Immature natural killer cell (primary cell): ENCODE measurements around the gene ZNF80. TPM values are rescaled to one million over a fixed set of nuclear protein-coding genes. Genes with fewer than 3 reads are reported as not detected.
"Not testable (repeated sequence)": the region's sequence is repeated elsewhere in the genome, so short reads cannot be mapped to it uniquely, and the experiment has no call there.

ENCODE experiments used
- DNase-seq, 3 donors: peaks; one replicate each; pipeline ENCODE4 v3.0.0; 2022; ENCODE audit warnings: mixed read lengths in 1 of 3
- H3K27ac Mint-ChIP-seq, 6 donors: one replicate each; pipeline ENCODE4 v1.8.0; 2020; ENCODE audit warnings: mixed read lengths in 6 of 6, mild to moderate bottlenecking in 5 of 6, inconsistent platforms in 4 of 6, moderate library complexity in 3 of 6
- H3K27me3 Mint-ChIP-seq, 3 donors: one replicate each; pipeline ENCODE4 v1.8.0; 2020 to 2021; ENCODE audit warnings: low read depth in 3 of 3, mild to moderate bottlenecking in 3 of 3, mixed read lengths in 3 of 3, moderate library complexity in 3 of 3, inconsistent platforms in 1 of 3
- H3K36me3 Mint-ChIP-seq, 3 donors: one replicate each; pipeline ENCODE4 v1.8.0; 2020; ENCODE audit warnings: mixed read lengths in 3 of 3, inconsistent platforms in 2 of 3, mild to moderate bottlenecking in 2 of 3
- H3K4me1 Mint-ChIP-seq, 2 donors: one replicate each; pipeline ENCODE4 v1.8.0; 2020; ENCODE audit warnings: inconsistent platforms in 2 of 2, mild to moderate bottlenecking in 2 of 2, mixed read lengths in 2 of 2, moderate library complexity in 1 of 2
- H3K4me3 Mint-ChIP-seq, 5 donors: one replicate each; pipeline ENCODE4 v1.8.0; 2020; ENCODE audit warnings: mild to moderate bottlenecking in 5 of 5, mixed read lengths in 5 of 5, inconsistent platforms in 3 of 5, moderate library complexity in 3 of 5
- H3K9me3 Mint-ChIP-seq, 6 donors: one replicate each; pipeline ENCODE4 v1.8.0; 2020; ENCODE audit warnings: mild to moderate bottlenecking in 6 of 6, mixed read lengths in 6 of 6, inconsistent platforms in 4 of 6, moderate library complexity in 3 of 6
- polyA plus RNA-seq, 3 donors: library from polyadenylated mRNA; unstranded; fragments of 300-500 nt; fragmentation: Illumina TruSeq; gene quantifications; one replicate each; pipeline ENCODE4 v1.2.3, GENCODE V29; 2021

The ZNF80 gene
- polyA plus RNA-seq, 3 donors from 2014 or later: 0.81 to 2.0 (median 1.7) TPM

DNA sequence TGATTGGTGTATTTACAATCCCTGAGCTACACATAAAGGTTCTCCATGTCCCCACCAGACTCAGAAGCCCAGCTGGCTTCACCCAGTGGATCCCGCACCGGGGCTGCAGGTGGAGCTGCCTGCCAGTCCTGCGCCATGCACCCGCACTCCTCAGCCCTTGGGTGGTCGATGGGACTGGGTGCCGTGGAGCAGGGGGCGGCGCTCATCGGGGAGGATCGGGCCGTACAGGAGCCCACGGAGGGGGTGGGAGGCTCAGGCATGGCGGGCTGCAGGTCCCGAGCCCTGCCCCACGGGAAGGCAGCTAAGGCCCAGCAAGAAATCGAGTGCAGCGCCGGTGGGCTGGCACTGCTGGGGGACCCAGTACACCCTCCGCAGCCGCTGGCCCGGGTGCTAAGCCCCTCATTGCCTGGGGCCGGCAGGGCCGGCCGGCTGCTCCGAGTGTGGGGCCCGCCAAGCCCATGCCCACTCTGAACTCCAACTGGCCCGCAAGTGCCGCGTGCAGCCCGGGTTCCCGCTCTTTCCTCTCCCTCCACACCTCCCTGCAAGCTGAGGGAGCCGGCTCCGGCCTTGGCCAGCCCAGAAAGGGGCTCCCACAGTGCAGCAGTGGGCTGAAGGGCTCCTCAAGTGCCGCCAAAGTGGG, 888 bp upstream of the ZNF80 start:
- peak overlapping the region in 1 of 6 donors; percentile 5 for H3K27ac Mint-ChIP-seq
- not testable (repeated sequence) for H3K4me3 Mint-ChIP-seq, H3K9me3 Mint-ChIP-seq, DNase-seq, H3K27me3 Mint-ChIP-seq, H3K36me3 Mint-ChIP-seq
- peaks cover 49 to 63% of the 10 kb centered on the region in 2 donors for H3K4me1 Mint-ChIP-seq

DNA sequence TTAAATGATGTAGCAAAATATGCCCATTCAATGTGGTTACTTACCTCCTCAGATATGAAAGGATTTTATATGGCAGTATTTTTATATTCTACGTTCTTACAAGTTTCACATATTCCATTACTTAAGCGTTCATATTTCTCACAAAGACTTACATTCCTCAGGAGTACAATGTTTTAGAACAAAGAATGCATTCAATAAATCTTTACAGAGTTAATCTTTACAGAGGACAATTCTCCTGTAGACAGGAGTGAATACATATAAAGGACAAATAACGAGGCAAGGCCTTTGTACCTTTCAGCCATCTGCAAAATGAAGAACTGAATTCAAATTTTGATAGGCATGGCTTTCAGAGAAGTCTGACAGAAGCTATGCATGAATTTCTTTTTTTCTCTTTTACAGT, 1.9 kb downstream of the ZNF80 start:
- DNase-seq: no peak
- peak overlapping the region; percentile 77 to 92 (median 89) for H3K27ac Mint-ChIP-seq
- H3K4me1 Mint-ChIP-seq: peaks cover 68 to 73% of the 10 kb centered on the region in 2 donors
- peaks cover 0 to 3% (median 0%) of the 10 kb centered on the region in 6 donors for H3K9me3 Mint-ChIP-seq
- peak overlapping the region; percentile 67 to 84 (median 79) for H3K4me3 Mint-ChIP-seq
- H3K27me3 Mint-ChIP-seq: peaks cover 0 to 7% (median 0%) of the 10 kb centered on the region in 3 donors
- H3K36me3 Mint-ChIP-seq: peaks cover 4 to 5% (median 5%) of the 10 kb centered on the region in 3 donors

DNA sequence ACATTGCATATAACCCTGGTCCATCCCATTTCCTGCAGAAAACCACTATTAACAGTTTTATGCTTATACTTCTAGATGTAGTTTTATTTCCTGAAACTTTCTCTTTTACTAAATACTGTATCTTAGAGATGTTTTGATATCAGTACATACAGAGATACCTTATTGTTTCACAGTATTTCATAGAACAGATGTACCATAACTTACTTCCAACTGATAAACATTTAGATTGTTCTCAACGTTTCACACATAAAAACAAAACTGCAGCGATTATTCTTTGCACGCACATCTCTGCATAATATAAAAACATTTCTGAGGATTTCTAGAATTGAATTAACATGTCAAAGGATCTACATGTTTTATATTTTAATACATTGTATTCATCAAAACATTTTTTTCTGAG, 2.6 kb downstream of the ZNF80 start:
- Mint-ChIP-seq H3K4me3 (peak overlapping the region; percentile 67 to 84 (median 79)), H3K27me3 (peaks cover 0 to 7% (median 0%) of the 10 kb centered on the region in 3 donors), H3K9me3 (peaks cover 0 to 3% (median 0%) of the 10 kb centered on the region in 6 donors), H3K36me3 (peaks cover 4 to 5% (median 5%) of the 10 kb centered on the region in 3 donors), H3K27ac (peak overlapping the region; percentile 77 to 92 (median 89)), H3K4me1 (peaks cover 75 to 80% of the 10 kb centered on the region in 2 donors)
- no peak for DNase-seq

DNA sequence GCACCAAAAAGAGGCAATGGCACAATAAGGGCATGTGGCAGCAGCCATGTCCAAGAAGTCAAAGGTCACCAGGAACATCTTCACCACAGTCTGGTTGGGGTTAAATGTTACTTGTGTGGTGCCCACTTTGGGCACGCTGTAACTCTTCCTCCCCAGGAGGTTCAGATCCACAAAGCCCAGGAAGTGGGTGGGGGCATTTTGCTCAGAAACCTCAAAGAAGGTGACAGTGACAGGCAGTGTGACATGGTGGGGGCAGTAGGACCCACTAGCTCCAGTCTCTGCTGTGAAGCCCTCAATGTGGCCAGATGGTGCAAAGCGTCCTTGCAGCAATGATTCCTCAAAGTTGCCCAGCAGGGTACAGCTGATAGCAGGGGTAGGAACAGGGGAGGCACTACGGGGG, 5.8 kb downstream of the ZNF80 start:
- H3K4me1 Mint-ChIP-seq: peaks cover 90 to 99% of the 10 kb centered on the region in 2 donors
- peak; percentile 72 to 79 (median 76) for DNase-seq
- peaks cover 0 to 12% (median 8%) of the 10 kb centered on the region in 3 donors for H3K36me3 Mint-ChIP-seq
- H3K27me3 Mint-ChIP-seq: peaks cover 0 to 3% (median 2%) of the 10 kb centered on the region in 3 donors
- peaks cover 0 to 4% (median 0%) of the 10 kb centered on the region in 6 donors for H3K9me3 Mint-ChIP-seq
- H3K27ac Mint-ChIP-seq: peak overlapping the region; percentile 83 to 98 (median 96)
- peak overlapping the region; percentile 59 to 82 (median 70) for H3K4me3 Mint-ChIP-seq

- H3K27me3 Mint-ChIP-seq: peaks cover 2 to 6% (median 5%) of the 10 kb centered on the region in 3 donors
- peaks cover 94 to 100% of the 10 kb centered on the region in 2 donors for H3K4me1 Mint-ChIP-seq
- peak overlapping the region; percentile 58 to 82 (median 77) for H3K4me3 Mint-ChIP-seq
- H3K9me3 Mint-ChIP-seq: peaks cover 5 to 22% (median 14%) of the 10 kb centered on the region in 6 donors
- peak overlapping the region; percentile 93 to 100 (median 96) for H3K27ac Mint-ChIP-seq
- H3K36me3 Mint-ChIP-seq: peaks cover 14 to 35% (median 14%) of the 10 kb centered on the region in 3 donors
- no peak for DNase-seq
Observed at GRCh38 chr3:114227076-114227475, 10.3 kb downstream of the ZNF80 start.

GRCh38 chr3:114226313-114226712, 11.1 kb downstream of the ZNF80 start:
- peaks cover 94 to 100% of the 10 kb centered on the region in 2 donors for H3K4me1 Mint-ChIP-seq
- H3K36me3 Mint-ChIP-seq: peaks cover 14 to 34% (median 14%) of the 10 kb centered on the region in 3 donors
- H3K27ac Mint-ChIP-seq: peak overlapping the region; percentile 93 to 100 (median 96)
- H3K27me3 Mint-ChIP-seq: peaks cover 5 to 8% (median 7%) of the 10 kb centered on the region in 3 donors
- DNase-seq: no peak
- H3K4me3 Mint-ChIP-seq: peak overlapping the region; percentile 59 to 82 (median 77)
- peaks cover 5 to 22% (median 14%) of the 10 kb centered on the region in 6 donors for H3K9me3 Mint-ChIP-seq

GRCh38 chr3:114223143-114223542, 14.2 kb downstream of the ZNF80 start:
- Mint-ChIP-seq H3K27ac (peak overlapping the region; percentile 93 to 100 (median 96)), H3K36me3 (peaks cover 14 to 28% (median 14%) of the 10 kb centered on the region in 3 donors), H3K27me3 (peaks cover 5 to 7% (median 7%) of the 10 kb centered on the region in 3 donors), H3K4me1 (peaks cover 93 to 95% of the 10 kb centered on the region in 2 donors), H3K4me3 (peak overlapping the region; percentile 18 to 71 (median 55)), H3K9me3 (peaks cover 5 to 22% (median 14%) of the 10 kb centered on the region in 6 donors)
- DNase-seq: peak; percentile 48 to 68 (median 65)

GRCh38 chr3:114221881-114222264, 15.5 kb downstream of the ZNF80 start:
- H3K27ac Mint-ChIP-seq: peak overlapping the region; percentile 93 to 100 (median 96)
- H3K4me3 Mint-ChIP-seq: peak overlapping the region; percentile 54 to 88 (median 71)
- peaks cover 10 to 31% (median 14%) of the 10 kb centered on the region in 3 donors for H3K36me3 Mint-ChIP-seq
- peaks cover 4 to 7% (median 7%) of the 10 kb centered on the region in 3 donors for H3K27me3 Mint-ChIP-seq
- DNase-seq: no peak
- H3K9me3 Mint-ChIP-seq: peaks cover 3 to 22% (median 14%) of the 10 kb centered on the region in 6 donors
- H3K4me1 Mint-ChIP-seq: peaks cover 81 to 82% of the 10 kb centered on the region in 2 donors

GRCh38 chr3:114221165-114221880, 16.1 kb downstream of the ZNF80 start:
- Mint-ChIP-seq H3K9me3 (peaks cover 3 to 22% (median 14%) of the 10 kb centered on the region in 6 donors), H3K27ac (peak overlapping the region; percentile 93 to 100 (median 96)), H3K4me1 (peaks cover 76% of the 10 kb centered on the region in 2 donors), H3K36me3 (peaks cover 10 to 29% (median 14%) of the 10 kb centered on the region in 3 donors), H3K27me3 (peaks cover 2 to 7% (median 7%) of the 10 kb centered on the region in 3 donors), H3K4me3 (peak overlapping the region; percentile 54 to 88 (median 71))
- DNase-seq: peak; percentile 71 to 77 (median 74)

GRCh38 chr3:114219741-114220140, 17.6 kb downstream of the ZNF80 start:
- no peak for DNase-seq
- peaks cover 0 to 7% (median 7%) of the 10 kb centered on the region in 3 donors for H3K27me3 Mint-ChIP-seq
- peaks cover 60 to 61% of the 10 kb centered on the region in 2 donors for H3K4me1 Mint-ChIP-seq
- H3K9me3 Mint-ChIP-seq: peaks cover 3 to 8% (median 4%) of the 10 kb centered on the region in 6 donors
- H3K27ac Mint-ChIP-seq: peak overlapping the region; percentile 93 to 100 (median 96)
- peaks cover 7 to 16% (median 9%) of the 10 kb centered on the region in 3 donors for H3K36me3 Mint-ChIP-seq
- H3K4me3 Mint-ChIP-seq: peak overlapping the region; percentile 23 to 88 (median 71)

DNA sequence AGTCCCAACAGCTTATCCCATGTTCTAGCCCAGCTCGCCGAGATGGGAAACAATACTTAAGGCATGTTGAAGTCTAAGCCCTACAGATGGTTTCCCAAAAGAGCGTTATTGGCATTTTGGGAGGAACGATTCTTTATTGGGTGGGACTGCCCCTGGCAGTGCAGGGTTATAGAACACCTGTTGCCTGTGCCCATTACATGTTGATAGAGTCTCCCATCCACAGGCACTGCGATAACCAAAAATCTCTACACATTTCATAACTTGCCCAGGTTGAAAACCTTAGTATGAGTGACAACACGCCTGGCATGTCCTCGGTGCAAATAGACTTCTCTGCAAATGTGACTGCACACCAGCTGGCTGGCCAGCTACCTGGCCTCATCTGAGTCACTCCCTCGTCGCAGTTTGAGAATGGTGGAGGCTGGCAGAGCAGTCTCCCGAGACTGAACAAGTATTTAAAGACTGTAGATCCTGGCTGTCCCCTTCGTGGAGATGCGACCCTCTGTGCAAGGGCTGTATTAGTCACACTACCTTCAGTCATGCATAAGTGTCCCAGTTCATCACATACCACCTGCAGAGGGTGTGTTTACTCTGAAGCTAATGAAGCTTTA, 18.7 kb downstream of the ZNF80 start:
- H3K9me3 Mint-ChIP-seq: peaks cover 0 to 3% (median 0%) of the 10 kb centered on the region in 6 donors
- peak overlapping the region in 2 of 5 donors; percentile 5 to 88 for H3K4me3 Mint-ChIP-seq
- H3K27me3 Mint-ChIP-seq: peaks cover 0 to 7% (median 7%) of the 10 kb centered on the region in 3 donors
- H3K36me3 Mint-ChIP-seq: peaks cover 3 to 10% (median 3%) of the 10 kb centered on the region in 3 donors
- DNase-seq: no peak
- H3K27ac Mint-ChIP-seq: peak overlapping the region in 3 of 6 donors; percentile 36 to 67 (median 56)
- H3K4me1 Mint-ChIP-seq: peaks cover 50 to 51% of the 10 kb centered on the region in 2 donors

- Mint-ChIP-seq H3K27me3 (peaks cover 0 to 7% (median 7%) of the 10 kb centered on the region in 3 donors), H3K4me1 (peaks cover 43 to 44% of the 10 kb centered on the region in 2 donors), H3K4me3 (peak overlapping the region in 1 of 5 donors; percentile 16), H3K9me3 (no peaks in the 10 kb centered on the region), H3K36me3 (peaks cover 0 to 6% (median 3%) of the 10 kb centered on the region in 3 donors), H3K27ac (no peak overlapping the region)
- no peak for DNase-seq
Observed at GRCh38 chr3:114218006-114218405, 19.4 kb downstream of the ZNF80 start.

- H3K27me3 Mint-ChIP-seq: peaks cover 0 to 7% (median 6%) of the 10 kb centered on the region in 3 donors
- H3K4me3 Mint-ChIP-seq: peak overlapping the region in 3 of 5 donors; percentile 16 to 26 (median 24)
- no peak overlapping the region for H3K27ac Mint-ChIP-seq
- H3K4me1 Mint-ChIP-seq: peaks cover 36% of the 10 kb centered on the region in 2 donors
- no peaks in the 10 kb centered on the region for H3K9me3 Mint-ChIP-seq
- peaks cover 0 to 6% (median 3%) of the 10 kb centered on the region in 3 donors for H3K36me3 Mint-ChIP-seq
- DNase-seq: no peak
Observed at GRCh38 chr3:114217266-114217665, 20.1 kb downstream of the ZNF80 start.
